HG02943 (cell line): ENCODE data around the gene TMEM134.
A peak's percentile ranks its signal among the peaks of the same experiment; 100 is the strongest.
"Not testable (repeated sequence)": the region's sequence is repeated elsewhere in the genome, so short reads cannot be mapped to it uniquely, and the experiment has no call there.

ENCODE experiments used
- ATAC-seq: cut with Tn5 transposase; IDR thresholded peaks from one replicate; pipeline ENCODE4 v1.9.1; 2021; ENCODE audit warnings: mild to moderate bottlenecking, low read depth, moderate library complexity; ENCODE audit not compliant: unreplicated experiment

The TMEM134 gene

GRCh38 chr11:67468759-67469507 is at the start of gene TMEM134:
TSS of gene TMEM134 (minus strand) at chr11:67469251. CDS start at chr11:67469192, 59 bp downstream.
- peak; percentile 49 for ATAC-seq

GRCh38 chr11:67517784-67518552 is 48.9 kb upstream of the TMEM134 start:
- ATAC-seq = no peak

GRCh38 chr11:67516806-67517205 is 47.8 kb upstream of the TMEM134 start:
- ATAC-seq = no peak

GRCh38 chr11:67514116-67514515 is 45.1 kb upstream of the TMEM134 start:
- no peak for ATAC-seq

DNA sequence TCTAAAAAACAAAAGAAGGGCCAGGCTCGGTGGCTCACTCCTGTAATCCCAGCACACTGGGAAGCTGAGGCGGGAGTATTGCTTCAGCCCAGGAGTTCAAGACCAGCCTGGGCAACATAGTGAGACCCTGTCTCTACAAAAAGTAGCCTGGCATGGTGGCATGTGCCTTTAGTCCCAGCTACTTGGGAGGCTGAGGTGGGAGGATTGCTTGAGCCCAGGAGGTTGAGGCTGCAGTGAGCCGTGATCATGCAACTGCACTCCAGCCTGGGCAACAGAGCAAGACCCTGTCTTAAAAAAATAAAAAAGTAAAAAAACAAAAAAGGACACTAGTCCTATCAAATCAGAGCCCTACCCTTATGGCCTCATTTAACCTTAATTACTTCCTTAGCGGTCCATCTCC is 42.5 kb upstream of the TMEM134 start:
- ATAC-seq = not testable (repeated sequence)

- no peak for ATAC-seq
Measured at GRCh38 chr11:67510023-67510345, 40.9 kb upstream of the TMEM134 start.

DNA sequence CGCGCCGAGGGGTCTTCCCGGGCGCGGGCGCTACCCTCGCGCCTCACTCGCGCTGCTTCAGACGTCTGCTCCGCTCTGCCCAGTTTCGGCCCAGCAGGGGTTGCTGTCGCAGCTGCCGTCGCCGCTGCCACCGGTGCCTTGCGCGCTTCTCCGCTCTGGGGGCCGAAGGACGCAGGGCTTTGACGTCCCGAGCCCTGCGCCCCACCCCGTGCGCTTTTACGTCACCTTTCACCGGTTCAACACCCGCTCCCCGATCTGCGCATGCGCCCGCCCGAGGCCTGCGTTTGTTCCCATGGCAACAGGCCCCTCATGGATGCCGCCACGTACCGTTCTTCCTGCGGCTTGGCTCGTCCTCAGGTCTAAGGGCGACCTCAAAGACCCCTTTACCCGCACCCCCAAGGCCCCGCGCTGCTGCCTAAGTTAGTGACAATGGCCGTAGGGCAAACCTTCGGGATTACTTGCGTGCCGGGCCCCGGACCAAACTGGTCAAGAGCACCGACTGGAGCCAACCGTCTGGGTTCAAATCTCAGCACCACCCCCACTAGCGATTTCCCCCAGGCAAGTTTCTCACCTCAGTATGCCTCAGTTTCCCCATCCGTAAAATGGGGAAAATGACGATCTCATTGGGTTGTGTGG is 39.6 kb upstream of the TMEM134 start:
- ATAC-seq = peak; percentile 40

DNA sequence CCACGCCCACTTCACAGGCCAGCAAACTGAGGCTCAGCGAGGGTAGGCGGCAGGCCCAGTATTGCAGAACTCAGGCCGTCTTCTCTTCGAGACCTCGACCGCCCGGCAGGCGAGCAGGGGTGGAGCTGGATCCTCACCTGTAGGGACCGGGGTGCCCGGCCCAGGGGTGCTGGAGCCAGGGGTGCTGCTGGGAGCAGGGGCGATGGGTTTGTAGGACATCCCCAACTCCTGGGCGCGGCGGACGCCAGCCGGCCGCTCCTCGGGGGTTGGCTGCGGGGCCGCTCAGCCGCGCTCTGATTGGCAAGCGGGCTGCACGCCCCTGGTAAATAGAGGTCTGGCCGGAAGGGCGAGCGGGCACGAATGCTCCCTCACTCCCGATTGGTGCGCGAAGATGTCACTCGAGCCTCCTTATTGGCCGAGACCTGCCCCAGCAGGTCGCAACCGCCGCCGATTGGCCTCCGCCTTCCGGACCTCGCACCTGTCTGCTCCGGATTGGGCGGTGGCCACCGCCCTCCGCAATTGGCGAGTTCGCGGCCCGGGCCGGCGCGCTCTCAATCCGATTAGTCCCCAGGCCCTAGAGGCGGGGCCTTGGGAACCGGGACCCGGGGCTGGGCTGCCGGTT is 38.9 kb upstream of the TMEM134 start, which contains the start of gene CDK2AP2:
CDK2AP2 (minus strand) TSS at position 299 of the 622 bp plus-strand sequence; CDS start at position 219, 80 bp downstream.
- ATAC-seq = peak; percentile 58

- no peak for ATAC-seq
Measured at GRCh38 chr11:67507242-67507863, 38.3 kb upstream of the TMEM134 start.

DNA sequence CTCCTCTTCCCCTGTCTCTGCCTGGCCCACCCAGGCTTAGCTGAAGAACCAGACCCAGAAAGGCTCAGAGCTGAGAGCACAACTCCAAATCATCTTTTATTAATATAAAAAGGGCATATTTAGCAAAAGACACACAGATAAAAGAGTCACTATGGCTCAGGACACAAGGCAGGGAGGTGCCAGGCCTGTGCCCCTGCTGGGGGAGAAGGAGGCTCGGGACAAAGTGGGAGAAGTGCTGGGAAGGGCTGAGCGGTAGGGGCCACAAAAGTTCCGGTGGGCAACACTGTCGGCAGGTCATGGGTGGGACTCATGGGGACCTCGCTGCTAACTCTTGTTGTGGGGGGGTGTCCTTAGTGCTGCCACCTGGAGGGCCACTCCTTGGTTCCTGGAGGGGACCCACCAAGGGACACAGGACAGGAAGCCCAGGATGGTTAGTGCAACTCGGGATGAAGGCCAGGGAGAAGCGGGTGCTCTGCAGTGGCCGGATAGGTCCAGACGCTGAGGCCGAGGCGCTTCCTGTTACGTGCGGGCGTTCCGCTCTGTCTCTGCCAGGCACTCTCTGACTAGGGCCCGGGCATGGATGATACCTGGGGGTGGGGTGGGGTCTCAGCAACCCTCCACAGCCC is 37.5 kb upstream of the TMEM134 start:
- ATAC-seq = no peak

DNA sequence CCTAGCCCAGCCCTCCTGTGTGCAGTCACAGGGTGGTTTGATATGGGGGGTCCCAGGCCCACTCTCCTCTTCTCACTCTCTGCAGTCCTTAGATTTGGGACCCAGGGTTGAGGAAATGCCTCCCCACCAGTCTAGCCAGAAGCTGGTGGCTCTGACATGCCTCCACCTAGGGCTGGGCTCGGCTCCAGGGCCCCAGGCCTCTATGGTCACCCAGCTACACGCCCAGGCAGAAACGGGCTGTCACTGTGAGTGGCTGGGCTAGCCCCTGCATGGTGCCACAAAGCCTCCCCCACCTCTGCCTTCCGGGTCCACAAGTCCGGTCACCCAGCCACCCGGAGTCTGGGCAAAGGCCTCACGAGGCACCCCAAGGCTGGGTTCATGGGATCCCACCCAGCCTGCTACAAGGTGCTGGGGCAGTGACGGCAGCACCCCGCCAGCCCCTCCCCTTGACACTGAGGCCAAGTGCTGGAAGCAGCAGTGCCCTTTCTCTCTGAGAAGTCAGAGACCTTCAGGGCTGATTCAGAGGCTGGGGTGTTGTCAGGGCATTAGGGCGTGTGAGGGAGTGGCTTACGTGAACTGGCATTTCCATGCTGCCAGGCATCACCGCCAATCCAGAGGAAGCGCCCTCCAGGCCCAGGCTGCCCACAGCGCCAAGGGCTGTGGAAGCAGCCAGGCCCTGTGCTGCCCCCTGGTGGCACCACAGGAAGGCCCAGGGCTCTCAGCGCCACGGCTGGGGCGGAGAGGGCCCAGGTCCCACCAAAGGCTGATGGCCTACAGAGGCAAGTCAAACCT is 36.8 kb upstream of the TMEM134 start:
- ATAC-seq = no peak

GRCh38 chr11:67504950-67505581 is 36.0 kb upstream of the TMEM134 start, which contains the start of gene PITPNM1:
TSS of gene PITPNM1 (minus strand) at chr11:67505363. CDS start at chr11:67504180, 1,183 bp downstream.
- ATAC-seq = no peak

- ATAC-seq = no peak
Measured at GRCh38 chr11:67504005-67504949, 35.2 kb upstream of the TMEM134 start.

- no peak for ATAC-seq
Measured at GRCh38 chr11:67503119-67504004, 34.3 kb upstream of the TMEM134 start.

- ATAC-seq = no peak
Measured at GRCh38 chr11:67502328-67502979, 33.4 kb upstream of the TMEM134 start.

GRCh38 chr11:67501854-67502253 is 32.8 kb upstream of the TMEM134 start:
- ATAC-seq = no peak
